ENCODE data around the gene ANKS1A.
"Not testable (repeated sequence)": the region's sequence is repeated elsewhere in the genome, so short reads cannot be mapped to it uniquely, and the experiment has no call there.

The ANKS1A gene

DNA sequence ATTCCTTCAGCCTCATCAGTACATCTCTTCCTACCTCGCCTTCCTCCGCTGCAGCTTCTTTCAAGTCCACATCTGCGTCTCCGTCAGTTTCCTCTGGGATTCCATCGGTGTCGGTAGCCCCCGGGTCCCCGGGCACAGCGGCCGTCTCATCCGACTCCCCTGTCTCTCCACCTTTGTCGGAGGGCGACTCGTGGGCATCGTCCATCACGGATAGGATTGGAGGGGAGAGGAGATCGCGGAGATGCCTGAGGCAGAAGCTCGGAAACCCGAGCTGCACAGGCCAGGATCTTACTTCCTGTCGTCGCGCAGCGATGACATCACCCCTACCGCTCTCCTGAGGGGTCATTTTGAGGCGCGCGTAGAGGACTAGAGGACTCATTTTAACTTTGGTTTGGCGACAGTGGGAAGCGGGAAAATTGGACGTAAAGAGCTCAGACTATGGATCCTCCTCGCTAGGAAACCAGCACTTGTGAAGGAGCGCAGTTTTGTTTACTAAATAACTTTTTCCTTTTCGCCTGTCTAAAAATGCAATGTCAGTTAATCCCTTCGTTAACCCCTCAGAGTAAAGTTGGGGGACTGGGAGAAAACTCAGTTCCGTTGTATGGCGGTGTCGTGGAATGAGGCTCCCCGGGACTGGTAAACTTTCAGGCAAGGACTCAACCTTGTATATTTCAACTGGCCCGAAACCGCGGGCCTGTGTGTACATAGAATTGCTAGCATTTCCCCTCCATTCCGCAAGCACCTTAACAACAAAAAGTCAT is 1.1 kb upstream of the ANKS1A start, which contains the start of gene TAF11:
TSS of gene TAF11 (minus strand) at position 290 of the 761 bp plus-strand sequence. CDS start at position 205, 85 bp downstream.
- DNase-seq, result peak; percentile 93 to 96

DNA sequence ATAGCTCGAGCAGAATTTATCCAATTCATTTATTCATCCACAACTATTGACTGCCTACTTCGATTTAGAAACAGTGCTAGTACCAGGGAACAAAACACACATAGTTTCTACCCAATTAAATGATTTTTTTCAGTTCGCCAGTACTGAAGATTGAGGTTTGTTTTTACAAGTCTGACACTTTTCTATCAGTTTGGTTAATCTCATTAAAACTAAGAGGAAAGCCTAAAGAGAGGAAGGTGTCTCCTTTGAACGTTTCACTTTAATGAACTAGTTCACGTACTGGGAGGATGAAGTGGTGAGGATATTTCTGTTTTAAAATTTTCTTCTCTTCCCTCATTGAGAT is 570 bp upstream of the ANKS1A start:
- DNase-seq, result no peak

DNA sequence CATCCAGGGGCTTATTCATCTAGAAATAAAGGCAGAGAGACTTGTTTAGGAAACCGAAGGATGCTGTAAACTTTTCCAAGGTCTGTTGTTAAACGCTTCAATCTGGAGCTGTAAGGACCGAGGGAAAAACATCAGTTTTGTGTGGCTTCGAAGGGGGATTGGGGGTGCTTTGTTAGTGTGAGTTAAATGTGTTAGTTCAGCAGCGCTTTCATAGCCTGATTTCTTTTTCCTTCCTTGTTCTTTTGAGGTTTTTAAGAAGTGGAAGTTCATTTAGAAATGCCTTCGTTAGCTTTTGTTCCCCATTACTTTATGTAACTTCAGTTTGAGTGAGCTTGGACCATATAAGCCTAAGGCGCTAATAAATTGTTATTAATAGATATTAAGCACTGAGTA is 1.5 kb downstream of the ANKS1A start:
- no peak for DNase-seq

DNA sequence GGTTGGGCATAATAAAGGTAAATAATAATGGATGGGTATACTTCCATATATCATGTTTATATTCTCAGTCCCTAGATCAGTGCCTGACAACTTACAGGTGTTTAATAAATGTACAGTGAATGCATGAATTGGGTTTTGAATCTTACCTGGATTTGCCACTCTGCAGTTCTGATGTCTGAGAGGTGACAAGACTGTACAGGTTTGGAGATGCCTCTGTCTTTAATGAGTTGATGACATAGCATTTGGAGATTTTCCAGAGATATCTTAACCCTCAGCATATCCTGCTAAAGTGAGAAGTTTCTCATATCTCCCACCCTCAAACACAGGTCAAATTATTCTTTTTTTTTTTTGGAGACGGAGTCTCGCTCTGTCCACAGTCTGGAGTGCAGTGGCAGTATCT is 2.2 kb downstream of the ANKS1A start:
- no peak for DNase-seq

DNA sequence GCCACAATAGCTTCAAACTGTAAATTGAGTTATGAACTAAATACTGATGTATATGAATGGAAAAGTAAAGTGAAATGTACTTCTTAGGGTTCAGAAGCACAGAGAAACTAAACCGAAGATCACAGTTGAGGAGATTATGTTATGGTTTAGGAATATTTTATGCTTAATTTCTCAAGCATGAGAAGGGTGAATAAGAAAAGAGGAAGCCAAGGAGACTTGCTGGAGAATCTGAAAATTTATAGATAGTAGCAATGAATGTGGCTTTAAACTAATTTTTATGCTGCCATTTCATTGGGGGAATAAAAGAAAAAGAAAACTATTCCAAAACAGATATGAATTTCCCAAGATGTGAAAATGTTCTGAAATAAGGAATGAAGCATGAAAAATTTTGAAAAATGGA is 5.6 kb downstream of the ANKS1A start:
- no peak for DNase-seq

DNA sequence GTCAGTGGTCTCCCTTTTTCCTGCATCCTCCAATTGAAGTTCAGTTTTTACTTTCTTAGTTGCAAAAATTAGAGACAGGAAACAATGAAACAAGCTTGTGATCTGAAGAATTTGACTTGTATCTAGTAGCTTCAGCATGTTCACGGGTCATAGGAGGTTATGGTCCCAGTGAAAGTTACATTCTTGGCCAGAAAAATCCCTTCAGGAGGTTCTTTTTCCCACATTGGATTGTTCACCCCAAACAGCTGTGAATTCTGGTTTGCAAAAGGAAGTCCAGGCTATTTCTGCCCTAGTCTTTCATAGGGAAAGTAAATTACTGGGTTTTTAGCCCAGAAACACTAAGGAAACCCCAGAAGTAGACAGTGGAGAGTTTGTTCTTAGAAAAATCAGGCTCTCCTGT is 8.1 kb downstream of the ANKS1A start:
- no peak for DNase-seq

DNA sequence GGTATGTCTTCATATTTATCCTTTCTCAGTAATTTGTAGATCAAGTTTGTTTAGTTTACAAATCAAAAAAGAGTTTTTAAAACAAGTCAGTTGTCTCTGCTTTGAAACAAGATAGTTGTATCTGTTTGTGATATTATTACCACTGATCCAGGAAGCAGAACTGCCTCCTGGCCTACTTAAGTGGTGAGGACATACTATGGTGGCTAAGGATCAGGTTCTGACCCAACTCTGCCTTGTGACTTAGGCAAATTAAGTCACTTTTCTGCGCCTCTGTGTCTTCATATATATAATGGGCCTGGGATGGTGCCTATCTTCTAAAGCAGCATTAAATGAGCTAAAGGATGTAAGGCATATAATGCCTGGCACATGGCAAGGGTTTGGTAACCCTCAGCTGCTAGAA is 8.7 kb downstream of the ANKS1A start:
- DNase-seq, result no peak

DNA sequence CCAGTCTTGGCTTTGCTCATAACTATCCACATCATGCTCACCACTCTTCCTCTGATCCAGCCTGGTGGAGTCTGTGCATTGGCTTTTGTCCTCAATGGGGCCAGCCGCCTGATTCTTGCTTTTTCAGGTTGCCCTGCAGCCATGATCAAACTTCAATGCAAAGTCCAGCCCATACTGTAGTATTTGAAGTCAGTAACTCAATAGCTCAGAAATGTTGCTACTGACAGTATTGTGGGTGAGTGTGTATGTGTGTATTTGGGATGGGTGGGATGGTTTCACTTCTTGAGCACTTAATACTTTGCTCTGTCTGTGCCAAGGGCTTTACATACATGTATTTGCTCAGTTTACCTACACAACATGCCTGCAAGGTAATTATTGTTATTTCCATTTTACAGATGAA is 10.7 kb downstream of the ANKS1A start:
- DNase-seq, result not testable (repeated sequence)

DNA sequence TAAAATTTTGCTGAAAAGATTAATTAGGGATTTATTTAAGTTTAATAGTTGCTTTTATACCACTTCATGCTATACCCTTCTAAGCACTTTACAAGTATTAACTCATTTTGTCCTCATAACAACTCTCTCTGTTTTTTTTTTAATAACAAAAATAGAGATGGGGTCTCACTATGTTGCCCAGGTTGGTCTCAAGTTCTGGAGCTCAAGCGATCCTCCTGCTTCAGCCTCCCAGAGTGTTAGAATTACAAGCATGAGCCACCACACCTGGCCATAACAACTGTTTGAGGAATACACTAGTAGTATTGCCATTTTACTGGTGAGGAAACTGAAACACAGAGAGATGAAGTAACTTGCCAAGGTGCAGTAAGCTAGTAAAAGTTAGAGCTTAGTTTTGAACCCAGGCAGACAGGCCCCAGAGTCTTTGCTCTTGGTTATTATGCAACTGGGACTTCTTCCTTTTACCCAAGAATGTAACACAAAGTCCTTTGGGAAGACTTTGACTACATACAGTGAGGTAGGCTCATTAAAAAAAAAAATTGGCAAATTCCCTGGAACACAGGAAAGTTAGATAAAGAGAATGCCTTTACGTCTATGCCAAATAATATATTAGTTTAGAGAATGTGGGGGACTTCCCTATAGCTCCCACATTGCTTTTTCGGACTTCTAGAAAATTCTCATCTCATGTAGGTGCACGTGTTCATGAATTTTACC is 11.4 kb downstream of the ANKS1A start:
- DNase-seq, result no peak

DNA sequence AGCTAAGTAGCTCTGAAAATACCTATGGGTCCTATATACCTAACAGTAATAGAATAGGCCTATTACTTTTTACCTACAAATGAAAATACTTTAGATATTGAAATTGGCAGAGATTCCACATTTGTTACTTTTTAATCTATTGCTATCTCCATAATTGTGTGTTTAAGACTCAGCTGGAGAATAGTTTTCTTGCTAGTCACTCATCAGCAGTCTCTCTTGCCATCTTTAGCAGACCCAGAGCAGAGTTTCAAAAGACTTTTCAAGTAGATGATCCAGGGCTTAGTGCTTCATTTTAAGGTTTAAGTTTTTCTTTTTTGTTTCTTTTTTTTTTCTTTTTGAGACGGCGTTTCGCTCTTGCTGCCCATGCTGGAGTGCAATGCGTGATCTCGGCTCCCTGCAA is 12.9 kb downstream of the ANKS1A start:
- DNase-seq, result no peak

DNA sequence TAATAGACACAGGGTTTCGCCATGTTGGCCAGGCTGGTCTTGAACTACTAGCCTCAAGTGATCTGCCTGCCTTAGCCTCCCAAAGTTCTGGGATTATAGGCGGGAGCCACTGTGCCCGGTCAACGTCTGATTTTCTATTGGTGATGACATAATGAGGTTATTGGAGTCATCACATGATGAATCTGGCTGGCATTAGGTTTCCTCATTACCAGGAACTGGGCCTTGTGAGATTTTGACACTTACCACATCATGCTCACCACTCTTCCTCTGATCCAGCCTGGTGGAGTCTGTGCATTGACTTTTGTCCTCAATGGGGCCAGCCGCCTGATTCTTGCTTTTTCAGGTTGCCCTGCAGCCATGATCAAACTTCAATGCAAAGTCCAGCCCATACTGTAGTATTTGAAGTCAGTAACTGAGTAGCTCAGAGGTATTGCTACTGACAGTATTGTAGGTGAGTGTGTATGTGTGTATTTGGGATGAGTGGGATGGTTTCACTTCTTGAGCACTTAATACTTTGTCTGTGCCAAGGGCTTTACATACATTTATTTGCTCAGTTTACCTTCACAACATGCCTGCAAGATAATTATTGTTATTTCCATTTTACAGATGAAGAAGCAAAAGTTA is 16.0 kb downstream of the ANKS1A start:
- no peak for DNase-seq

DNA sequence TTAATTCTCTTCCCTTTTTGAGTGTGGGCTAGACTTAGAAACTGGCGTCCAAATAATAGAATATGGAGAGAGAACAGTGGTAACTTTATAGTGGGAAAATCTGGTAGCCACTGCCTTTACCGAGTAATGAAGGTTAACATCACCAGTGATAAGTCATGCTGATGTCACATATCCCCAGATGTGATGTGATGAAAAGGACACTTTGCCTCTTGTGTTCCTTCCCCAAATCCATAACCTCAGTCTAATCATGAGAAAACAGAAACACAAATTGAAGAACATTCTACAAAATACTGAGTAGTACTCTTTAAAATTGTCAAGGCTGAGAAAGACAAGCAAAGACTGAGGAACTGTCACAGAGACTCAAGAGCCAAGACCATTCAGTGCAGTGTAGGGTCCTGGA is 17.8 kb downstream of the ANKS1A start:
- no peak for DNase-seq

DNA sequence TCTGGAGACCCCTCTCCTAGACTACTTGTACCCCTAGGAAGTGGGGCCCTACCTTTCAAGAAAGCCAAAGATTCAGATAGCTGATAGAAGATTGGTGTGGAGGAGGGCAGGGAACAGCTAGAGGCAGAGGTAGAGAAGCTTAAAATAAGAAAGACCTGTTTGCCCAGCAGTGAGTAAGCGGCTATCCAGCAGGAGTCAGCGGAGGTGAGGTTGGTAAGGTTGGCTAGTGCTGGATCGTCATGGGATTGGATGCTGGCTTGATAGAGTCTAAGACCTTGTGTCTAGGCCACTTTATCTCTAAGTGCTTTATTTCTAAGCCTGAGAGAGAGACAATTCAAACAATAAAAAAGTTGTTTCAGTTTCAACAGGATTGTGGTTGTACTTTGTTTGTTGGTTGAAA is 19.1 kb downstream of the ANKS1A start:
- no peak for DNase-seq

DNA sequence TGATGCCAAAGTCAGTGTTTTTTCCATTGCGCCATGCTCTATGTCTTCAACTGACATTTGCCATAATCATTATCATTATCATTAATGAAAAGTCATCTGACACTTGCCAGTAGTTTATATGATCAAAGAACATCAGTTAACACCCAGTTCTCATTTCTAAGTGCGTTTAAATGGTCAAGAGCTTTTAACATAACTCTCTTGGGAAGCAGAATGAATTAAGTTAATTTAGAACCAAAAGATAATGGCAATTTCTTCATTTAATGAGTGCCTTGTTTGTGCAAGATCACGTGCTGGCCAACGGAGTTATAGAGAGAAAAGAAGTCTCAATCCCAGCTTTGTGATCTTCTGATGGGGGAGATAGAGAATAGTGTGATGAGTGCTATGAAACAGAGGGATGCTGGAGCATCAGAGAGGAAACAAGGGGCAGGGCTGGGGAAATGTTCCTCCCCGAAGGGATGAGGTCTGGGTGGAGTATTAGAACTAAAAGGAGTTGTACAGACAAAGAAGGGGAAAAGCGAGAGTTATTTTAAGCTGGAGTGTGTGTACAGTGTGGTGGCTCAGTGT is 20.3 kb downstream of the ANKS1A start:
- no peak for DNase-seq

DNA sequence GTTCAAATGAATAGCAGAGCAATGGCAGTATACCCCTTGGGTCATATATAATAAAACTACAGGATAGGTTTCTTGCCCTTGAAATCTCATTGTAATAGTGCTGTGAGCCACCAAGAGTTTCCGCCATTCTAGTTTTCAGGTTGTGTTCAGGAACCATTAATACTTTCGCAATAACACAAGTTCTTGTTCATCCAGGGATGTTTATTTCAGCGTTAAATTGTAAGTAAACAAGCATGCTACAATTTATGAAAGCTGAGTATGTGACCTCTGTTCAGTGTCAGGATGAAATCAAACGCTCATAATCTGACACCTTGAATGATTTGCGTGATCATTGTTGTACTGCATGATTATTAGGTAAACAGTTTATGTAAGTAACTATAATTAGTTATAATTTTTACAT is 22.8 kb downstream of the ANKS1A start:
- no peak for DNase-seq

DNA sequence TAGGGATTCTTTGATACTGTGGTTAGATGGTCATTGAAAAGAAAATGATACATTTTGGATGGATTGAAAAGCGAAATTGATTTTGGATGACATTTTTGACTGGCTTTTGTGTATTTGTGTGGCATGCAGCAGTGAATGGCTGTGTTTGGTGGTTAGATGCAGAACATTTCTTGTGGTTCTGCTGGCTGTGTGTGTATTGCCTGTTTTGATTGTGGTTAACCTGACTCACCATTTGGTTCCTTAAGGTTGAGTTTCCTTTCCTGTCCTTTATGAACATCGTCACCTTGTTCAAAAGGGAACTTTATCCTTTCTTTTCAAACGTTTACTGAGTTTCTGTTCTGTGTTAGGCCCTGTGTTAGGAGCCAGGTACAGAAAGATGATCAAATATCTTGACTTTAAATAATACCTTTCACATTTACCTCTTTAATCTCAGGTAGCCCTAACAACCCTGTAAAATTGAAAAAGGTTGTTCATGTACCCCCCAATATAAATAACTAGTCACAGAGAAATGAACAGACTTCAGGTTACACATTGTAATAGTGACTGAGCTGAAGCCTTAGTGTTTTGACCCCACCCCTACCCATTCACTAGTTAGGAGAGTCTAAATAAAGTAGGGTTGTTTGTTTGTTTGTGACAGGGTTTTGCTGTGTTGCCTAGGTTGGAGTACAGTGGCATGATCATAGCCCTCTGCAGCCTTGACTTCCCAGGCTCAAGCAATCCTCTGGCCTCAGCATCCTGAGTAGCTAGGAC is 23.8 kb downstream of the ANKS1A start:
- DNase-seq, result no peak

DNA sequence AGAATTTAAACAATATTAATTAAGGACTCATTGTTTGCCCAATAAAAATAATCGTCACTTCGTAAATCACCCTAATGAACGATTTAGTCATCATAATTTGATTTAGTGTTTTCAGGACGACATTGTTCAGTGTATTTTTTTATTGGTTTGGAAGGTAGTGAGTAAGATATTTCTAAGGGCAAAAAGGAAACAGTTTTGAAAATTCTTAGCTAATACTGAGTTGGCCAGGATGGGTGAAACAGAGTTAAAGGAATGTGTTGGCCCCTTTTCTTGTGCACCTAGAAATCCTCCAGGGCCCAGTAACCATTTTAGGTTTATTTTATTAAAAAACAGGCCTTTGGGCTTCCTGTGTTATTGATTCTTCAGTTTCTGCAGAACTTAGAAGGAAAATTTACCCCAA is 25.3 kb downstream of the ANKS1A start:
- DNase-seq, result no peak

DNA sequence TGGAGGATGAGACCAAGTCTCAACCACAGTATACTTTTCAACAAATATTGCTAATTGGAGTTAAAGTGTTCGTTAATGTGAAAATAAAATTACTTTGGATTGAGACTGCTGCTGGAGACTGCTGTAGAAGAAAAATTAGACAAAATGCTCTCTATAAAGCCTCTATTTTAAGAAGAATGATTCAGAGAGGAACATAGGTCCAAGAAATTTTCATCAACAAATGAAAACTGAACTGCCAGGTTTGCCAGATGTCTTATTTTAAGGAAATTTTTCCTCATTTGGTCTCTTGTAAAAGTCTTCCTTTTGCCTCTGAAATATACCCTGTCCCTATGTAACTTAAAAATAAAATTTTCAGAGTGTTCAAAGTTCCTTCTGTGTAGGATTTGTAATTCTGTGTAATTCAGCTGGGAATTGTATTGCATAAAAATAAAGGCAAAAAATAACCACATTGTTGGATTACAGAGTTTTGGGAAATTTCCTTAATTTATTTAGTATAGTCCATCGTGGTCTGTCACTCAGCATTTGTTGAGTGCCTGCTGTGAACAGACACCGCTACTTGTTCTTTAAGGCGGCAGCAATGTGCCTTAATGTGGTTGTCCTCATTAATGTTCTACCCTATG is 27.4 kb downstream of the ANKS1A start:
- DNase-seq, result no peak

DNA sequence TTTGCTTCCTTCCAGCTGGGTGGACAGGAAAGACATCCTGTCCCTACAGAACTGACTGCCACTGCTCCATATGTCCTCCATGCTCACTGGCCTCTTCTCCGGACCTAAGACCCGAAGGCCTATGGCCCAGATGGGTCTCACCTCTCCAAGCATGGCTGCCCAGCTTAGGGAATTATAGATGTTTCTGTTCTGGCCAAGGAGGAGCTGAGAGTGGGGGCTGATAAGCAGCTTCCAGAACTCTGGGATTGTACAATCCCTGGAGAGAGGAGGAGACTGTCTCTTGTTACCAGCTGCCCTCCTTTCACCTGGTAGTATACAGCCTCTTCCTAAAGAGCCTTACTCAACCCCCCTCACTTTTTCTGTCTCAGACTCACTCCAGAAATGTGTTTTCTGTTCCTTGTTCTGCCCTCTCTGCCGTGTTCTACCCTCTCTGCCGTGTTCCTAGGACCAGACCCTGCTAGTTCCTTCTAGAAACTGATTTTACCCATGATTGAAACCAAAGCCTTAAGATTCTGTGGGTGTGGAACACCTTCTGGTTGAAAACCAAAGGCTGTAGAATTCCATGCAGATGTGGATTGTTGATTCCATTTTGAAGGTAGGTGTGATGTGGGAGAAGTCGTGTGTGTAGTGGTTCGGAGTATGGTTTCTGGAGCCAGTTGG is 28.7 kb downstream of the ANKS1A start:
- DNase-seq, result no peak

DNA sequence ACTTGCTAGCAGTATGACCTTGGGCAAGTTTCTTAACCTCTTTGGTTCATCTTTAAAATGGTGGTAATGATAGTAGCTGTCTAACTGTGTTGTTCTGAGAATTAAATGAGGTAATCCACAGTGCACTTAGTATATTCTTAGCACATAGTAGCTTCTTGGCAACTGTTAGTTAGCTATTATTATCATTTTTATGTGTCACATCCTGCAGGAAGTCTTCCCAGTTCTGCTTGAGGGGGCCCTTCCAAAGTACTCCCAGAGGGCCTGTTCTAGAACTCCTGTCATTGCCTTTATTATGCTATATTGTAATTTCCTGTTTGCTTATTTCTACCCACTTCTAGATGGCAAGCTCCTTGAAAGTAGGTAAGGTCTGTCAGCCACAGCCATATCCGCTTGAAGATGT is 30.6 kb downstream of the ANKS1A start:
- no peak for DNase-seq

DNA sequence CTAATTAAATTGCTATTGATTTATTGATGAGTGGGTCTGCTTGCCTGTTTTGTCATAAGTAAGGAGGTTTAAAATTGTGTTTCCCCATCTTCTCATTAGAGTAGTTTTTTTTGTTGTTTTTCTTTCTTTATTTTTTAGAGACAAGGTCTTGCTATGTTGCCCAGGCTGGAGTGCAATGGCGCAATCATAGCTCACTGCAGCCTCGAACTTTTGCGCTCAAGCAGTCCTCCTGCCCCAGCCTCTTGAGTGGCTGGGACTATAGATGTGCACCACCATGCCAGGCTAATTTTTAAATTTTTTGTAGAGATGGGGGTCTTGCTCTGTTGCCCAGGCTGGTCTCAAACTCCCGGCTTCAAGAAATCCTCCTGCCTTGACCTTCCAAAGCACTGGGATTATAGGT is 31.0 kb downstream of the ANKS1A start:
- DNase-seq, result no peak

DNA sequence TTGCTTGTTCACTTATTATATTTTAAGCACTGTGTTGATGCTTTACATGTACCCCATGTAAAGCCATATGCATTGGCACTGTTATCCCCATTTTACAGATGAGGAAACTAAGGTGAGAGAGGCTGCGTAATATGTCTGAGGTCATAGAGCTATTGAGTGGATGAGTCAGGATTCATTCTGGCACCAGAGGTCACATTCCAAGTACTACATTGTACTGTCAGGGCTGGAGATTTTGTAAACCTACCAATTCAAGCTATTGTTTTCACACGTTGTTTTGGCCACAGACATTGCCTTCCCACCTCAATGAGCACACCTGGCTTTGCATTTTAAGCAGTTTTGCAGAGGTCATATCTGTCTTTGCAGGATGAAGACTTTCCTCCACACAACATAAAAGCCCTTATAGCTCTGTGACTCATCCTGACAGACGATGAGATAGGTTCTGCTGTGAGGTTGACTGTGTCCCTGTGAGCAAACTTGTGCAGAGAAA is 33.2 kb downstream of the ANKS1A start:
- DNase-seq, result no peak

Data from NCI-H526 (cell line).